Neural progenitor cell (in vitro differentiated cells): Measurements from ENCODE around the gene LMLN. TPM values are rescaled to one million over a fixed set of nuclear protein-coding genes. Genes with fewer than 3 reads are reported as not detected.

Experiments
- DNase-seq: peaks from one replicate; pipeline ENCODE4 v3.0.0-alpha.2; 2016; ENCODE audit warnings: low spot score
- H2AFZ ChIP-seq: fragments of 200-600 bp; sonication (generic); replicated peaks from 2 replicates; pipeline ENCODE4 v1.6.1; 2016; ENCODE audit warnings: antibody characterized with exemption
- H3F3A ChIP-seq: fragments of 200-600 bp; sonication (generic); 2 replicates; pipeline ENCODE4 v1.6.1; 2016; ENCODE audit warnings: antibody characterized with exemption, low read depth
- H3K27ac ChIP-seq: fragments of 200-600 bp; sonication (generic); 2 replicates; pipeline ENCODE4 v1.5.1; 2016; ENCODE audit warnings: mild to moderate bottlenecking
- H3K27me3 ChIP-seq: fragments of 200-600 bp; sonication (generic); 2 replicates; pipeline ENCODE4 v1.6.1; 2016; ENCODE audit warnings: mild to moderate bottlenecking, moderate library complexity
- H3K36me3 ChIP-seq: fragments of 200-600 bp; sonication (generic); 2 replicates; pipeline ENCODE4 v1.5.1; 2016
- H3K4me1 ChIP-seq: fragments of 200-600 bp; sonication (generic); 2 replicates; pipeline ENCODE4 v1.6.1; 2016; ENCODE audit warnings: mixed run types
- H3K4me2 ChIP-seq: fragments of 200-600 bp; sonication (generic); 2 replicates; pipeline ENCODE4 v1.6.1; 2016
- H3K4me3 ChIP-seq: fragments of 200-600 bp; sonication (generic); 2 replicates; pipeline ENCODE4 v1.5.1; 2016
- H3K79me2 ChIP-seq: fragments of 200-600 bp; sonication (generic); 2 replicates; pipeline ENCODE4 v1.6.1; 2016; ENCODE audit warnings: low read depth
- H3K9ac ChIP-seq: fragments of 200-600 bp; sonication (generic); 2 replicates; pipeline ENCODE4 v1.6.1; 2016
- H3K9me3 ChIP-seq: fragments of 200-600 bp; sonication (generic); 2 replicates; pipeline ENCODE4 v1.5.1; 2016; ENCODE audit warnings: low read depth
- H4K20me1 ChIP-seq: fragments of 200-600 bp; sonication (generic); 2 replicates; pipeline ENCODE4 v1.6.1; 2016; ENCODE audit warnings: low read depth
- H3K27ac Mint-ChIP-seq: 3 replicates; pipeline ENCODE4 v1.8.0; 2021; ENCODE audit warnings: mixed read lengths
- H3K27me3 Mint-ChIP-seq: 2 replicates; pipeline ENCODE4 v1.8.0; 2022; ENCODE audit warnings: low read depth, mild to moderate bottlenecking, inconsistent platforms, moderate library complexity, mixed read lengths; ENCODE audit not compliant: insufficient read depth
- H3K36me3 Mint-ChIP-seq: 3 replicates; pipeline ENCODE4 v1.8.0; 2021; ENCODE audit warnings: mixed read lengths
- H3K4me1 Mint-ChIP-seq: 3 replicates; pipeline ENCODE4 v1.8.0; 2021; ENCODE audit warnings: mixed read lengths
- H3K4me3 Mint-ChIP-seq: 3 replicates; pipeline ENCODE4 v1.8.0; 2021; ENCODE audit warnings: mild to moderate bottlenecking, moderate library complexity, mixed read lengths
- H3K9me3 Mint-ChIP-seq: 3 replicates; pipeline ENCODE4 v1.8.0; 2020; ENCODE audit warnings: mixed read lengths
- EZH2 ChIP-seq: fragments of 200-600 bp; sonication (generic); IDR thresholded peaks from 2 replicates; pipeline ENCODE4 v1.6.1; 2017; ENCODE audit warnings: antibody characterized with exemption, mild to moderate bottlenecking, moderate library complexity
- EZH2phosphoT487 ChIP-seq: fragments of 200-600 bp; sonication (generic); IDR thresholded peaks from 2 replicates; pipeline ENCODE4 v1.6.1; 2017; ENCODE audit warnings: antibody characterized with exemption
- total RNA-seq: library from RNA; depleted of rRNA; stranded (reverse); fragments of >200 nt; gene quantifications from 2 replicates; pipeline ENCODE4 v1.2.3, GENCODE V29; 2015; ENCODE audit warnings: low replicate concordance
- TF ChIP-seq, protein P1 (sequence below): fragments of 200-600 bp; sonication (generic); IDR thresholded peaks from 2 replicates; pipeline ENCODE4 v1.5.1; 2017; ENCODE audit warnings: antibody characterized with exemption, mild to moderate bottlenecking

Gene LMLN
- total RNA-seq, 1 donor from 2014 or later, result 11.2 TPM

DNA sequence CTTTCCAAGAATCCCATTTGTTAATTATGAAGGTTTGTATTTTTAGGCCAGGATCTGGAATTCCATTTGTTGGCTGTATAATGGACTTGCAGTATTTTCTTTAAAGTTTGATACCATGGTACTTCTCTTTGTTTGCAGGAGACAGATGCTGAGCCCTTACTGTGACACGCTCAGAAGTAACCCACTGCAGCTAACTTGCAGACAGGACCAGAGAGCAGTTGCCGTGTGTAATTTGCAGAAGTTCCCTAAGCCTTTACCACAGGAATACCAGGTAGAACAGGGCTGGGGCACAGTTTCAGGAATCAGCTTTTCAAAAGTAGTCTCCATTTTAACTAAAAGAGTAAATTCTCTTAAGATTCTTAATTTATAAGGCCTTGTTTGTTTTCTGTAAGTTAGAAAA lies 59.1 kb downstream of the LMLN start:
- no peaks in the 10 kb centered on the region for H3K27me3 ChIP-seq
- H3F3A ChIP-seq, result peaks cover 6% of the 10 kb centered on the region
- no peaks in the 10 kb centered on the region for H3K36me3 ChIP-seq
- Mint-ChIP-seq H3K9me3 (no peaks in the 10 kb centered on the region), H3K36me3 (peaks cover 3% of the 10 kb centered on the region), H3K4me1 (no peaks in the 10 kb centered on the region), H3K27me3 (peaks cover 4% of the 10 kb centered on the region), H3K4me3 (no peak overlapping the region), H3K27ac (no peak overlapping the region)
- H3K27ac ChIP-seq, result no peak overlapping the region
- no peaks in the 10 kb centered on the region for H4K20me1 ChIP-seq
- H3K4me1 ChIP-seq, result peaks cover 7% of the 10 kb centered on the region
- no peak overlapping the region for H3K9ac ChIP-seq
- H3K4me3 ChIP-seq, result no peak overlapping the region
- H3K9me3 ChIP-seq, result no peaks in the 10 kb centered on the region
- DNase-seq, result no peak
- H3K4me2 ChIP-seq, result no peak overlapping the region
- no peaks in the 10 kb centered on the region for H3K79me2 ChIP-seq
- TF ChIP-seq EZH2phosphoT487, result no peak
- TF ChIP-seq EZH2, result no peak
- TF ChIP-seq, protein P1, sequence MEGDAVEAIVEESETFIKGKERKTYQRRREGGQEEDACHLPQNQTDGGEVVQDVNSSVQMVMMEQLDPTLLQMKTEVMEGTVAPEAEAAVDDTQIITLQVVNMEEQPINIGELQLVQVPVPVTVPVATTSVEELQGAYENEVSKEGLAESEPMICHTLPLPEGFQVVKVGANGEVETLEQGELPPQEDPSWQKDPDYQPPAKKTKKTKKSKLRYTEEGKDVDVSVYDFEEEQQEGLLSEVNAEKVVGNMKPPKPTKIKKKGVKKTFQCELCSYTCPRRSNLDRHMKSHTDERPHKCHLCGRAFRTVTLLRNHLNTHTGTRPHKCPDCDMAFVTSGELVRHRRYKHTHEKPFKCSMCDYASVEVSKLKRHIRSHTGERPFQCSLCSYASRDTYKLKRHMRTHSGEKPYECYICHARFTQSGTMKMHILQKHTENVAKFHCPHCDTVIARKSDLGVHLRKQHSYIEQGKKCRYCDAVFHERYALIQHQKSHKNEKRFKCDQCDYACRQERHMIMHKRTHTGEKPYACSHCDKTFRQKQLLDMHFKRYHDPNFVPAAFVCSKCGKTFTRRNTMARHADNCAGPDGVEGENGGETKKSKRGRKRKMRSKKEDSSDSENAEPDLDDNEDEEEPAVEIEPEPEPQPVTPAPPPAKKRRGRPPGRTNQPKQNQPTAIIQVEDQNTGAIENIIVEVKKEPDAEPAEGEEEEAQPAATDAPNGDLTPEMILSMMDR, result no peak
- H2AFZ ChIP-seq, result no peak overlapping the region

DNA sequence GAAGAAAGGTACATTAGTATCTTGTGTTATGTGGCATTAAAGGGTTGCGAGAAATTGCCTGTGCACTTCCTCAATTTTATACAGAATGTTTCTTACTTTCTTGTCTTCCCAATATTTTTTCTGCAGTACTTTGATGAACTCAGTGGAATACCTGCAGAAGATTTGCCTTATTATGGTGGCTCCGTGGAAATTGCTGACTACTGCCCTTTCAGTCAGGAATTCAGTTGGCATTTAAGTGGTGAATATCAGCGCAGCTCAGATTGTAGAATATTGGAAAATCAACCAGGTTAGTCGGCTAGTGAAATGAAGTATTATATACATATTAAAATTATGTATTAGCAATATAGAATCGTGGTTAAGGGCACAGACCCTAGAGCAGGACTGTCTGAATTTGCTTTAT lies 61.3 kb downstream of the LMLN start:
- Histone ChIP-seq H3K9ac (no peak overlapping the region), H3K4me1 (peaks cover 7% of the 10 kb centered on the region), H4K20me1 (no peaks in the 10 kb centered on the region), H3K27ac (no peak overlapping the region), H3K4me2 (no peak overlapping the region), H2AFZ (no peak overlapping the region), H3K9me3 (no peaks in the 10 kb centered on the region), H3K36me3 (no peaks in the 10 kb centered on the region), H3K27me3 (no peaks in the 10 kb centered on the region), H3K4me3 (no peak overlapping the region), H3K79me2 (no peaks in the 10 kb centered on the region), H3F3A (peaks cover 6% of the 10 kb centered on the region)
- Mint-ChIP-seq H3K4me3 (no peak overlapping the region), H3K27ac (no peak overlapping the region), H3K27me3 (peaks cover under 1% of the 10 kb centered on the region), H3K36me3 (peaks cover 3% of the 10 kb centered on the region), H3K4me1 (no peaks in the 10 kb centered on the region), H3K9me3 (no peaks in the 10 kb centered on the region)
- TF ChIP-seq, protein P1, result no peak
- no peak for TF ChIP-seq EZH2
- no peak for TF ChIP-seq EZH2phosphoT487
- no peak for DNase-seq

DNA sequence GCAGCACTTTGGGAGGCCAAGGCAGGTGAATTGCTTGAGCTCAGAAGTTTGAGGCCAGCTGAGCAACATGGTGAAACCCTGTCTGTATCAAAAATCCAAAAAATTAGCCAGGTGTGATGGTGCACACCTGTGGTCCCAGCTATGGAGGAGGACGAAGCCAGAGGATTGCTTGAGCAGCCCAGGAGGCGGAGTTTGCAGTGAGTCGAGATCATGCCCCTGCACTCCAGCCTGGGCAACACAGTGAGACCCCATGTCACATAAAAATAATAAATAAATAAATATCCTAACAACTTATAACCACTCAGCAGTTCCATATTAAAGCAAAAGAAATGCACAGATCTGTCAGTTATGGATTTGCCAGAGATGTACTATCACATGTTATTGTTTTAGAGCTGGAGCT lies 62.6 kb downstream of the LMLN start:
- Histone ChIP-seq H3K27me3 (no peaks in the 10 kb centered on the region), H3K9me3 (no peaks in the 10 kb centered on the region), H3K4me1 (peaks cover 16% of the 10 kb centered on the region), H3K79me2 (no peaks in the 10 kb centered on the region), H4K20me1 (no peaks in the 10 kb centered on the region), H3K4me2 (no peak overlapping the region), H3K9ac (no peak overlapping the region), H2AFZ (no peak overlapping the region), H3F3A (peaks cover 6% of the 10 kb centered on the region), H3K27ac (no peak overlapping the region), H3K36me3 (no peaks in the 10 kb centered on the region), H3K4me3 (no peak overlapping the region)
- H3K27ac Mint-ChIP-seq, result no peak overlapping the region
- H3K36me3 Mint-ChIP-seq, result peaks cover 6% of the 10 kb centered on the region
- H3K27me3 Mint-ChIP-seq, result no peaks in the 10 kb centered on the region
- DNase-seq, result no peak
- H3K4me3 Mint-ChIP-seq, result no peak overlapping the region
- H3K9me3 Mint-ChIP-seq, result no peaks in the 10 kb centered on the region
- TF ChIP-seq, protein P1, result no peak
- no peak for TF ChIP-seq EZH2phosphoT487
- TF ChIP-seq EZH2, result no peak
- peaks cover 3% of the 10 kb centered on the region for H3K4me1 Mint-ChIP-seq

DNA sequence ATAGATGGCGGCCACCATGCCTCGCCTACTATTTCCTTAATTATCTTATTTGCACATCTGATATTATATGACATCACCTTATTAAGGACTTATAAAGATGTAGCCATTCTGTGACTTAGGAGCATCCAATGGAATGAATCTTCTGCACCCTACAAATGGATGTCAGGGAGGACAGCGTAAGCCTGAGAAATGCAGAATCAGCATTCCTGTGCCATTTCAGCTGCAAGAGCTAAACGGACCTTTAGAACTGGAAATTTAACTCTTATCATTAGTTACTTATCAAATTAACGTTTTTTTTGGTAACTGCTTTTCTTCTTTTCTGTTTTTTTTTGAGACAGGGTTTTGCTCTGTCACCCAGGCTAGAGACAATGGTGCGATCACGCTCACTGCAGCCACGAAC lies 65.6 kb downstream of the LMLN start:
- peaks cover 6% of the 10 kb centered on the region for H3F3A ChIP-seq
- H3K27ac ChIP-seq, result no peak overlapping the region
- H3K9ac ChIP-seq, result no peak overlapping the region
- Mint-ChIP-seq H3K36me3 (peaks cover 6% of the 10 kb centered on the region), H3K9me3 (no peaks in the 10 kb centered on the region), H3K27me3 (no peaks in the 10 kb centered on the region), H3K27ac (no peak overlapping the region), H3K4me3 (no peak overlapping the region), H3K4me1 (peaks cover 10% of the 10 kb centered on the region)
- DNase-seq, result no peak
- TF ChIP-seq, protein P1, result no peak
- TF ChIP-seq EZH2 (no peak), EZH2phosphoT487 (no peak)
- peaks cover 16% of the 10 kb centered on the region for H3K4me1 ChIP-seq
- no peak overlapping the region for H2AFZ ChIP-seq
- H3K4me2 ChIP-seq, result no peak overlapping the region
- no peaks in the 10 kb centered on the region for H3K36me3 ChIP-seq
- H3K79me2 ChIP-seq, result no peaks in the 10 kb centered on the region
- no peaks in the 10 kb centered on the region for H3K27me3 ChIP-seq
- H4K20me1 ChIP-seq, result no peaks in the 10 kb centered on the region
- no peaks in the 10 kb centered on the region for H3K9me3 ChIP-seq
- no peak overlapping the region for H3K4me3 ChIP-seq
